ENCODE data around the gene ZBTB11.
"Not testable (repeated sequence)": the region's sequence is repeated elsewhere in the genome, so short reads cannot be mapped to it uniquely, and the experiment has no call there.

Gene ZBTB11

GRCh38 chr3:101643009-101643844, 33.7 kb downstream of the ZBTB11 start:
- DNase-seq = no peak

- no peak for DNase-seq
Measured at GRCh38 chr3:101642441-101642840, 34.5 kb downstream of the ZBTB11 start.

- not testable (repeated sequence) for DNase-seq
Measured at GRCh38 chr3:101641397-101642115, 35.4 kb downstream of the ZBTB11 start.

GRCh38 chr3:101640256-101640655, 36.7 kb downstream of the ZBTB11 start:
- no peak for DNase-seq

GRCh38 chr3:101639280-101639963, 37.5 kb downstream of the ZBTB11 start:
- DNase-seq = no peak

- DNase-seq = peak; percentile 3
Measured at GRCh38 chr3:101638261-101638745, 38.6 kb downstream of the ZBTB11 start.

GRCh38 chr3:101637451-101637850, 39.5 kb downstream of the ZBTB11 start:
- no peak for DNase-seq

- peak; percentile 27 for DNase-seq
Measured at GRCh38 chr3:101635954-101636798, 40.8 kb downstream of the ZBTB11 start.

- no peak for DNase-seq
Measured at GRCh38 chr3:101635345-101635744, 41.6 kb downstream of the ZBTB11 start.

GRCh38 chr3:101634591-101635196, 42.2 kb downstream of the ZBTB11 start:
- no peak for DNase-seq

GRCh38 chr3:101633186-101633585, 43.7 kb downstream of the ZBTB11 start:
- DNase-seq = no peak

GRCh38 chr3:101632586-101632985, 44.3 kb downstream of the ZBTB11 start:
- no peak for DNase-seq

GRCh38 chr3:101631959-101632358, 45.0 kb downstream of the ZBTB11 start:
- DNase-seq = not testable (repeated sequence)

- no peak for DNase-seq
Measured at GRCh38 chr3:101631098-101631796, 45.7 kb downstream of the ZBTB11 start.

GRCh38 chr3:101629219-101629618, 47.7 kb downstream of the ZBTB11 start:
- no peak for DNase-seq

GRCh38 chr3:101625879-101626278, 51.1 kb downstream of the ZBTB11 start:
- no peak for DNase-seq

- DNase-seq = no peak
Measured at GRCh38 chr3:101624857-101625256, 52.1 kb downstream of the ZBTB11 start.

GRCh38 chr3:101623656-101624055, 53.3 kb downstream of the ZBTB11 start:
- DNase-seq = no peak

- no peak for DNase-seq
Measured at GRCh38 chr3:101619734-101620133, 57.2 kb downstream of the ZBTB11 start.

GRCh38 chr3:101618726-101619125, 58.2 kb downstream of the ZBTB11 start:
- no peak for DNase-seq

- DNase-seq = no peak
Measured at GRCh38 chr3:101617478-101617877, 59.5 kb downstream of the ZBTB11 start.

Measured in NCI-H2227 treated with DMSO at 0.1 percent for 48 hours (cell line).